HG03354 (cell line): ENCODE measurements around the gene CRY2.
"Not testable (repeated sequence)": the region's sequence is repeated elsewhere in the genome, so short reads cannot be mapped to it uniquely, and the experiment has no call there.

Experiments
- ATAC-seq: cut with Tn5 transposase; IDR thresholded peaks from one replicate; pipeline ENCODE4 v1.9.1; 2021; ENCODE audit warnings: mild to moderate bottlenecking; ENCODE audit not compliant: unreplicated experiment, poor library complexity, severe bottlenecking

Gene CRY2

DNA sequence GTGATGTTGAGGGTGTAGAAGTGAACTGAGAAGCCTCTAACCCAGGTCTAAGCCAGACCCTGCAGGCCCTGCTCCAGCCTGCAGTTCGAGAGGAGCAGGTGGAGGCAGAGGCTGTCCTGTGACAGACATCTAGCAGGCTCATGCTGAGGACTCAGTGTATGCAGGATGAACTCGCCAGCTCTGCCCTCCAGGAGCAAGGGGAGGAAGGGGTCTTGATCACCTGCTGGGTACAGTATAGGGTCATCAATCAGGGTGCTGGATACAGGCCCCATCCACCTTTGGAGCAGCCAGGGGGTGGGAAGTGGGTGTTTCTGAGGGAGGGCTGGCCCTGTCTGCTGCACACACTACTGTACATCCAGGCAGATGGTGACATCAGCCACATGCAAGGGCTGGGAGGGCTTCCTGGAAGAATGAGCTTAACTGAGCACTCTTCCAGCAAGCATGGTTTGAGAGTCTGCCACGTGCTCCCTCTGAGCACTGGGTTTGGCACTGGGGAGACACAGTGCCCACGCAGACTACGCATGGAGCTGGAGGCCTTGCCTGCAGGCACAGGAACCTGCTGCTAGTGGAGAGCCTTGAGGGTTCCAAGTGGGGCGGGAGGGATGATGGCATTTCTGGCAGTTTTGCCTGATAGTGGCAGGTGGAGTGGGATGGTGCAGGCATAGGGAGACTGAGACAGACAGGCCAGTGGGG, 47.4 kb downstream of the CRY2 start:
- ATAC-seq, result no peak

DNA sequence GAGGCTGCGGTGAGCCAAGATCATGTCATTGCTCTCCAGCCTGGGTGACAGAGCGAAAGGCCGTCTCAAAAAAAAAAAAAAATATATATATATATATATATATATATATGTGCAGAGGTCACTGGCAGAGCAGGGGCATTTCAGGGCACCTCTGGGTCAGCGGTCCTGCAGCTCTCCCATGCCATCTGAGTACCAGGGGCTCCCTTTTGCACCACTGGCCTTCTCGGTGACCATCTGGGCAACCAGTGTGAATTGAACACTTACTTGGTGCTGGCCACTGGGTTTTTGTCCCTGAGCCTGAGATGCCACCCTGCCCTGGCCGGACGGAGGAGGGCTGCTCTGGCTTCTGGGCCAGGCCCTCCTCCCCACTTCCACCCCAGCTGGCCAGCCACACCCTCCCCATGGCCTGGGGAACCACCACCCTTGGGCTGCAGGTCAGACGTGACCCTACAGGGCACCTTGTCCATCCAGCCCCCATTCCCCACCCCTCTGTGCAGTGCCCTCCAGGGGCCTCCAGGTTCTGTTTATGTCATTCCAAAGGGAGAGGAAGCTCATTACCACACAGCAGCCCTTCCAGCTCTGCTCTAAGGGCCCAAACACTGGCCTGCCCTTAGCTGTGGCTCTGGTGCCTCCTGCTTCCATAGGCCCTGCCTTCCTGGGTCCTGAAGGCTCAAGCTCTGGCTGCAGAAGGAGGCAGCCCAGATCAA, 48.4 kb downstream of the CRY2 start:
- ATAC-seq, result no peak

DNA sequence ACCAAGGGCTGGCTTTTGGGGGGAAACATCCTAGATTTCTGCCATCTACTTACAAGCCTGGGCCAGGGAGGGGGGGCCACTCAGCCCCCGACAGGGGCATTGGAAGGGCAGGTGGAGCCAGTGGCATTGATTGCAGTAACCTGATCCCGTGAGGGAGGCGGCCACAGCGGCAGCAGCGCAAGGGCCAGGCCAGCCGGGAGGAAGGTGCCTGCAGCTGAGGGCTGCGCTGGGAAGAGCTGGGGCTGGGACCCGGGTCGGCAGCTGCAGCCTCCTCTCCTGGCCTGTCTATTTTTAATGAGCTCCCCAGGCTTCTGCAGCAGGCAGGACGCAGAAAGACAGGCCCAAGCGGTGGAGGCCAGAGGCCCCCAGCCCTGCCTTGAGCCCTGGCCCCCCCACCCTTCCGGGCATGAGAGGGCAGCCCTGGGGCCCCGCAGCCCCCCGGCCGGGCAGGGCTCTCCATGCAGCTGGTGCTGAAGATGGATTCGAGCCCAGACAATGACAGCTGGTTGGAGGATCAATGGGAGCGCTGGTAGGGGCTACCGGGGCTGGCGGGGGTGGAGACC, 49.2 kb downstream of the CRY2 start:
- ATAC-seq, result no peak

DNA sequence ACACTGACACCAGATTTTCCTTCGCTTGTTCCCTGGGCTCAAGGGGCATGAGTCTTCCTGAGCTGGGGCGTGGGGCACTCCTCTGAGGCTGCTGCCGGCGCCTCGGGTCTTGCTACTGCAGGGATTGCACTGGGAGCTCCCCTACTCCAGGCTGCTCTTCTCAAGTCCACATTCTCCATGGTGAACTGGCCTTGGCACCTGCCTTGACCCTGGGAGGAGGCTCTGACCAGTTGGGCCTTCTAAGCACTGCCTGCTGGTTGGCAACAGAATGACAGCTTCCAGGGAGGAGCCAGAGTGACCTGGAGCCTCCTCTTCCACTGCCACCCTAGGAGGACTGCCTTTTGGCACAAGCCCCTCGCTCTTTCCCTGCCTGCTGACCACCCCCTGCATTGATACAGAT, 50.3 kb downstream of the CRY2 start:
- no peak for ATAC-seq

DNA sequence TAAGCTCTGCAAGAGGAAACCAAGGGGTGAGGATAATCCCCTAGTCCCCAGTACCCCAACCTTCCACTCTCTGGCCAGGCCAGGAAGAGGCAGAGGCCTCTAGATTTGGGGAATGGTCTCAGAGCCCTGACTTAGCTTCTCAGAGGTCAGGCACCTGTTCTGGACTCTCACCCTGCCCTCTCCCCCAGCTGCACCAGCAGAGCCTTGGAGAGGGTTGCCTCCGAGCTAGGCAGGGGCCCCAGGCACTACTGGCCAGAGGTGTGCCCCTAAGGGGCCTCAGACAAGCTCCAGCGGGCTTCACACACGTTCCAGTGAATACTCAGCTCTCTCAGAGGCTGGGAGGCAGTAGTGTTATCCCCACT, 51.8 kb downstream of the CRY2 start:
- ATAC-seq, result no peak

DNA sequence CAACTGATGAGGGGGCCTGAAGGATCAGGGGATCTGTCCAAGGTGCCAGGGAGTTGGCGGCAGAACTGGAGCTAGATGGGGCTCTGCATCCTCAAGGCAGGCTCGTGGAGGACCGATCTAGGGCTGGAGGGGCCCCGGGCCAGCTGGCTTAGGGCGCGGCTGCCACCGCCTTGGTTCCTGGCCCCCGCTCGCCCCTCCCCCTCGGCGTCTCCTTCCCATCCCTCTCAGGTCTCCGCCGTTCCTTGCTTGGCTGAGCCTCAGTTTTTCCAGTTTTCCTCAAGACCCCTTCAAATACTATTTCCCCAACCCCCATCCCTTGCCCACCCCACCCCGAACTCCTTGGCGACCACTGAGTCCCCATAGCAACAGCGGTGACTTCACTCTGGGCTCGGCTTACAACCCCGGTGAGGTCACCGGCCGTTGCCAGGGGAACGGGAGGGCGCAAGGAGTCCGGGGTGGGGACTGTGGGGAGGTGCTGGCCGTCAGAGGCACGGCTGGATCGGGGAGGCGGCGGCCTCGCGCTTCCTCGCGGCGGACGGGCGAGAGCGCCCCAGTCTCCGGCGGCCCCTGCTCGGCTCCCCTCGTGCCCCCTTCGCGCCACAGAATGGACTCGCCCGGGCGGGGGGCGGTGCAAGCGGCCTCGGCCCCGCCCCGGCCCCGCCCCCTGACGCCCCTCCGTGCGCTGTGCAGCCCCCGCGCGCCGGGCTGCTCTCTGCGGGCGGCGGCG, 52.3 kb downstream of the CRY2 start:
- ATAC-seq, result peak; percentile 66

DNA sequence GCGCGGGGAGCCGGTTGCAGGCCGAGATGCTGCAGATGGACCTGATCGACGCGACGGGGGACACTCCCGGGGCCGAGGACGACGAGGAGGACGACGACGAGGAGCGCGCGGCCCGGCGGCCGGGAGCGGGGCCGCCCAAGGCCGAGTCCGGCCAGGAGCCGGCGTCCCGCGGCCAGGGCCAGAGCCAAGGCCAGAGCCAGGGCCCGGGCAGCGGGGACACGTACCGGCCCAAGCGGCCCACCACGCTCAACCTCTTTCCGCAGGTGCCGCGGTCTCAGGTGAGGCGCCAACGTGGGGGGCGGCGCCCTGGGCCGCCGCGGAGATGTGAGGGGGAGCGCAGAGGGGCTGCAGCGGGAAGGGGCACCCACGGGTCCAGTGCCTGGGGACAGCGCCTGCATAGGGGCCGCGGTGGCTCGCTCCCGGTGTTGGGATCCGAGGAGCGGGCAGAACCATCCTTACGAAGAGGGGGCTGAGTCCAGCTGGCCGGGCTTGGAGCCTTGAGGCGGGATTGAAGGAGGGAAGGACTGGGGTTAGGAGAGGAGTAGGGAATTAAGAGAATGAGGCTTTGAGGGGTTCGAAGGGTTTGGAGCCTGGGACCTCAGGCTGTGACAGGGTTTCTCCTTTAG, 53.0 kb downstream of the CRY2 start:
- not testable (repeated sequence) for ATAC-seq

DNA sequence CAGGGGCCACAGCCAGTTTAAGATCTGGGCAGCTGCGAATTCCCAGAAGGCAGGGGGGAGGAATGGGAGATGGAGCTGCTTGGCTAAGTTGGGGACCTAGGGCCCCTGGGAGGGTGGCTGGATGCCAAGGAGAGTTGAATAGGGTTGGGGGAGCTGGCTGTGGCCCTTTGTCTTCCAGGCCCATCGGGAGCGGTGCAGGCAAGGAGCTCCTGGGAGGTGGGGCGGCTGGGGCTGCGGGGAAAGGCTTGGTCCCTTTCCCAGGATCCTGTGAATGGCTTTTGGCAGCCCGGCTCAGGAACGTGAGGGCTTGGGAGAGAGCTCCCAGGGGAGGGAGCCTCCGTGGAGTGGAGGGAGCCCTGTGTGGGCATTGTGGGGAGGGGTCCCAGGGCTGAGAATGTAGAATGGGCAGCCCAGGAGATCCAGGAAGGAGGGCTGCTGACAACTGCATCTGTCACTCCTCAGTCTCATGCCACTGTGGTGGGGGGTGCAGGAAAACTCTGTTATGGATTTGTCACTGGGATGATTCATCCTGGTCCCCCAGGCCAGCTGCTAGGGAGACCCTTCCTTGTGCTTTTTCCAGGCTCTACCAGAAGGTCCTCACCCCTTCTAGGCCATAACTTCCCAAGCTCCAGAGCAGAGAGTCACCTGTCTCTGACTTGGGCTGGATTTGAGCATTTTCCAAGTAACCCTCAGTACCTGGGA, 53.8 kb downstream of the CRY2 start:
- no peak for ATAC-seq

DNA sequence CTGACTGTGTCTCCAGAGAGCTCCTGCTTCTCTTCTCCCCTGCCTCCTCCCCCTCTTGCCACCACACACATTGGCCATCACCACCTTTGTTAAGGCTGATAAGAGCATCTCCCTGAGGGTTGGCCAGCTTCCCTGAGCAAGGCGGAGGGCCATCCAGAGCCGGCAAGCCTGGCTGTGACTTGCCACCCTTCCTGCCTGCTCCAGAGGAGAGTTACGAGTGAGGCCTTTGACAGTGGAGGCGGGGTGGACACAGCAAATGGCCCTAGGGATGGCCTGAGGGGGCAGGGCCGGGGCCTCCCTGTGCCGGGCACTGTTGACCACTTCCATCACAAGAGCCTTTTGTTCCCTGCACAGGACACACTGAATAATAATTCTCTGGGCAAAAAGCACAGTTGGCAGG, 54.4 kb downstream of the CRY2 start:
- no peak for ATAC-seq

DNA sequence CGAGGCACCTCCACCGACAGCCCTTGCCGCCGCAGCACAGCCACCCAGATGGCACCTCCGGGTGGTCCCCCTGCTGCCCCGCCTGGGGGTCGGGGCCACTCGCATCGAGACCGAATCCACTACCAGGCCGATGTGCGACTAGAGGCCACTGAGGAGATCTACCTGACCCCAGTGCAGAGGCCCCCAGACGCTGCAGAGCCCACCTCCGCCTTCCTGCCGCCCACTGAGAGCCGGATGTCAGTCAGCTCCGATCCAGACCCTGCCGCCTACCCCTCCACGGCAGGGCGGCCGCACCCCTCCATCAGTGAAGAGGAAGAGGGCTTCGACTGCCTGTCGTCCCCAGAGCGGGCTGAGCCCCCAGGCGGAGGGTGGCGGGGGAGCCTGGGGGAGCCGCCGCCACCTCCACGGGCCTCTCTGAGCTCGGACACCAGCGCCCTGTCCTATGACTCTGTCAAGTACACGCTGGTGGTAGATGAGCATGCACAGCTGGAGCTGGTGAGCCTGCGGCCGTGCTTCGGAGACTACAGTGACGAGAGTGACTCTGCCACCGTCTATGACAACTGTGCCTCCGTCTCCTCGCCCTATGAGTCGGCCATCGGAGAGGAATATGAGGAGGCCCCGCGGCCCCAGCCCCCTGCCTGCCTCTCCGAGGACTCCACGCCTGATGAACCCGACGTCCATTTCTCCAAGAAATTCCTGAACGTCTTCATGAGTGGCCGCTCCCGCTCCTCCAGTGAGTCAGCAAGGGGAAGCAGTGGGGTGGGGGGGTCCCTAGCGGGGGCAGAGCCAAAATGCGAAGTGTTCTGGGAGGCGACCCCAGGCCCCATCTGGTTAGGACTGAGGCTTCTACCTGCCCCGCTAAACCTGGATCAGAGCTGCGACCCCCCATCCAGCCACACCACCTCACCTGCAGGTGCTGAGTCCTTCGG, 55.4 kb downstream of the CRY2 start:
- no peak for ATAC-seq

DNA sequence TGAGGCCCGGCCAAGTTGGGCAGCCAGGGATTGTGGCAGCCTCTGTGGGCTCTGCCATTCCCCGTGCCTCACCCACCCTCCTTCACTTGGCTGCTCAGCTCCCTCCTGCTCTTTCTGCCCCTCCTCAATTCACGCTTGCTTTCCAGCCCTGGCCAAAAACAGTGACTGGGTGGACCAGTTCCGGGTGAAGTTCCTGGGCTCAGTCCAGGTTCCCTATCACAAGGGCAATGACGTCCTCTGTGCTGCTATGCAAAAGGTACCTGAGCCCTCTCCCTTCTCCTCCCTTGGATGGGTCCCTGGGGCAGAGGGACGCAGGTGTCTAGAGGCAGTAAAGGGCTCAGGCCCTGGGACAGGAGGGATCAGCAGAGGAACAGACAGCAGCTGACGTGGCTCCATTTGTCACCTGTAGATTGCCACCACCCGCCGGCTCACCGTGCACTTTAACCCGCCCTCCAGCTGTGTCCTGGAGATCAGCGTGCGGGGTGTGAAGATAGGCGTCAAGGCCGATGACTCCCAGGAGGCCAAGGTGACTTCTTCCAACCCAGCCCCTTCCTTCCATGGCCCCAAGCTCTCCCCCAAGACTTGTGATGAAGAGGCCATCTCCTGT, 57.1 kb downstream of the CRY2 start:
- no peak for ATAC-seq

DNA sequence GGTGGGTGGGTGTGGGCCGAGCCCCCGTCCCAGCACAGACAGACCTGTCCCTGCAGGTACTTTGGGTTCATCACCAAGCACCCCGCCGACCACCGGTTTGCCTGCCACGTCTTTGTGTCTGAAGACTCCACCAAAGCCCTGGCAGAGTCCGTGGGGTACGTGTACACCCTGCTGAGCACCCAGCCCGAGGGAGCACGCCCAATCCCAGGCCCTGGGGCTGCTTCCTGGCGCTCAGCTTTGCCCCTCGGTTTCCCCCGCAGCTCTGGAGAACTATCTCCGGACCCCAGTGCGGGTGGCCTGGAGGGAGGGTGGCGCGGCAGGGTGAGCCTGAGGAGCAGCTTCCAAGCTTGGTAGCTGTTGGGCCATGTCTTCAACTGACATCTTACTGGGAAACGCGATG, 57.8 kb downstream of the CRY2 start:
- ATAC-seq, result no peak

DNA sequence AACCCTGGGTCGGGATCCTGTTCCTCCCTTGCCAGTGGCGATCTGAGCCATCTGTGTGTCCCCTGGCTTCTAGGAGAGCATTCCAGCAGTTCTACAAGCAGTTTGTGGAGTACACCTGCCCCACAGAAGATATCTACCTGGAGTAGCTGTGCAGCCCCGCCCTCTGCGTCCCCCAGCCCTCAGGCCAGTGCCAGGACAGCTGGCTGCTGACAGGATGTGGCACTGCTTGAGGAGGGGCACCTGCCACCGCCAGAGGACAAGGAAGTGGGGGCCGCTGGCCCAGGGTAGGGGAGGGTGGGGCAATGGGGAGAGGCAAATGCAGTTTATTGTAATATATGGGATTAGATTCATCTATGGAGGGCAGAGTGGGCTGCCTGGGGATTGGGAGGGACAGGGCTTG, 58.3 kb downstream of the CRY2 start:
- ATAC-seq, result not testable (repeated sequence)

DNA sequence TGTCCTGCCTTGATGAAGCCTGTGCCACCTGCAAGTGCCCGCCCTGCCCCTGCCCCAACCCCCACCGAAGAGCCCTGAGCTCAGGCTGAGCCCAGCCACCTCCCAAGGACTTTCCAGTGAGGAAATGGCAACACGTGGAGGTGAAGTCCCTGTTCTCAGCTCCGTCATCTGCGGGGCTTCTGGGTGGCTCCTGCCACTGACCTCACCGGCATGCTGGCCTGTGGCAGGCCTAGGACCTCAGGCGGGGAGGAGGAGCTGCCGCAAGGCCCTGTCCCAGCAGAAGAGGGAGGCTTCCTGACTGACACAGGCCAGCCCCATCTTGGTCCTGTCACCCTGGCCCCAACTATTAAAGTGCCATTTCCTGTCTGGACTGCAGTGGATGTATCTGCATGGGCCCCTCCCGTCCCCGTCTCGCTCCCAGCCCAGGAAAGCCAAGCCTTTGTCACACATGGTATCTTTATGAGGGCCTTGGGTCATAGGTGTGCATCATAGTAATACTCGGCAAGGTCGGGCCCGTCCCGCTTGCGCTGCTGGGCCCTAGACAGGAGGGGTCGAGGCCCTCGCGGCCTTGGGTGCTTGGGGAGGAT, 58.9 kb downstream of the CRY2 start:
- no peak for ATAC-seq

DNA sequence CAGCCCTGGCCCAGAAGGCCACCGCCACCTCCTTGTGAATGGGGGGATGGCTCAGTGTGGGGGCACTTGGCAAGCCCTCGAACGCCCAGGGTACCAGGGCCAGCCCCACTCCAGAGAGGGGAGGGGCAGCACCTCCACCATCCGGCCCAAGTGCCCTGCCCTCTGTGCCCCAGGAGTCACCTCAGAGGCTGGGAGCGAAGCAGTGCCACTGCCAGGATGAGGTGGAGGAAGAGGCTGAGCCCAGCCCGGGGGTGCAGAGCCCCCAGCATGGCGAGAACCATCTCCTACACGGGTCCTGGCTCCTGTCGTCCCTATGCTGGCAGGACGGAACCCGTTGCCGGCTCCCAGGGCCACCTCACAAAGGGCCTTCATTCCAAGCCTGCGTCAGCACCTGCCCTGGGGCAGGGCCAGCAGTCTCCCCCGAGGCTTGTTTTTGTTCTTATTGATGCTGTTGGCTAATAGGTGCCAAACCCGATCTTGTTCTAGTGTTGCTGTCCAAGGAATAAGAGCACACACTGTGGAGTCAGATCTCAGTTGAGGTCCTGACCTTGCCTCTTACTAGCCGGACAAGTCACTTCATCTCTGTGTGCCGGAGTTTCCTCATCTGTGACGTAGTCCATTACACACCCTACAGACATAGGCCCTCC, 59.8 kb downstream of the CRY2 start, which contains the start of gene FREY1:
Gene FREY1, minus strand, starts transcription at position 307 of the 647 bp plus-strand sequence. Its CDS starts 26 bp downstream, at position 281.
- no peak for ATAC-seq

DNA sequence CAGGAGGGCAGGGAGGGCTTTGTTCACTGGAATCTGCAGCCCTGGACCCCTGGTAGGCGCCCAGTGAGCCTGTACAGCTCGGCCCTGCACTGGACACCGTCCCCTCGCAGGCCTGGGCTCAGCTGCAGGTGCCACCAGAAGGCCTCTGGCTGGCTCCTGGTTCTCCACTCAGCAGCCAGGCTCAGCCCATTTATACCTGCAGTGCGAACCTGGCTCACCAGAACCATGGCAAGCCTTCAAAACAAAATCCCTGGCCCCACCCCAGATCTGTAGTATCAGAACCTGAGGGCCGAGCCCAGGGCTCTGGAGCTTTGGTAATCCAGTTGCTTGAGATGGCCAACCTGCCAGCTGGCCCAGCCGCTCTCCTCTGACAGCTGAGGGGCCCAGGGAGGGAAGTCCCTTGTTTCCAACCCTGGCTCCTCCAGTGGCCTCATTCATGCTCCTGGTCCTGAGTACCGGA, 60.7 kb downstream of the CRY2 start:
- no peak for ATAC-seq
